WTC11 (cell line): ENCODE measurements around the gene PPP3CA.

Source experiments
- FOXP1 ChIP-seq: sonication (generic); formaldehyde crosslinking; IDR thresholded peaks from 2 replicates; pipeline ENCODE4 v1.8.0; 2022; ENCODE audit warnings: missing genetic modification reagents, mild to moderate bottlenecking, moderate library complexity, borderline replicate concordance
- ZNF317 ChIP-seq: sonication (generic); formaldehyde crosslinking; IDR thresholded peaks from 2 replicates; pipeline ENCODE4 v1.8.1; 2023; ENCODE audit warnings: low read depth, mild to moderate bottlenecking, moderate library complexity, missing genetic modification reagents, borderline replicate concordance
- TF ChIP-seq, protein P1 (sequence below): fragments of 200-600 bp; IDR thresholded peaks from 2 replicates; pipeline ENCODE4 v1.8.0; 2022; ENCODE audit warnings: antibody characterized with exemption
- TF ChIP-seq, protein P2 (sequence below): sonication (generic); formaldehyde crosslinking; IDR thresholded peaks from 2 replicates; pipeline ENCODE4 v1.8.1; 2023; ENCODE audit warnings: mild to moderate bottlenecking, moderate library complexity, missing genetic modification reagents
- TF ChIP-seq, protein P3 (sequence below): sonication (generic); formaldehyde crosslinking; IDR thresholded peaks from 2 replicates; pipeline ENCODE4 v1.8.0; 2022; ENCODE audit warnings: mild to moderate bottlenecking, missing genetic modification reagents
- TF ChIP-seq, protein P4 (sequence below): sonication (generic); formaldehyde crosslinking; IDR thresholded peaks from 2 replicates; pipeline ENCODE4 v1.8.1; 2022; ENCODE audit warnings: low read depth, mild to moderate bottlenecking, moderate library complexity, missing genetic modification reagents, borderline replicate concordance
- TF ChIP-seq, protein P5 (sequence below): sonication (generic); formaldehyde crosslinking; IDR thresholded peaks from 2 replicates; pipeline ENCODE4 v1.8.1; 2022; ENCODE audit warnings: mild to moderate bottlenecking, moderate library complexity, missing genetic modification reagents

DNA sequence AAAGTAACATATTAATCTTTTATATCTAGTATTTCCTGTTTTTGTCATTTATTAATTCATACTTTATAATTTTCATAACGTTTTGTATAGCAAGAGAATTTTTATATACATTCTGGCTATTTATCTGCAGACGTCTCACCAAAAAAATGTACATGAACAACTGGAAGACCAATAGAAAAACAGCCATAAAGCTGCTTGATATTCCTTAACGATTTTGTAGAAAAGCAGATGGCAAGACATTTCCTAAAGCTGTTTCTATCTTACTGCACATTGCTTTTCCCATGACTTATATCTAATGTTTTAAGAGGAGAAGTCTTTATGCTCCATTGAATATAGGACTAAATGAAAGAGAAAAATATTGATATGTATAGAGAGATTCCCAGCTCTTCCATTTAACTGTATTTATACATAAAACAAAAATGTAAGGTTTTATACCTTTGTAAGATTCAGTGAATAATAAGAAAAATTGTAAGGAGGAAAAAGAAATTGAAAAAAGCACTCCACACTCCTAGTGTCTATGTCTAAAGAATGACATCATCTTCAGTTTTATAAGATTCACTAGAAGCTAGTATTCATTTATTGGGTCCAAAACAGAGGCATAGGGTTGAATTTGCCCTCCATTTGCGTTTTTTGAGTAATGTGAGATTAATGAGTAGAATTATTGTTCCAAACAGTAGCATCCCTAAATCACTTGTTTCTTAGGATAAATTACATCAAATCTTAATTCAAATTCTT is 248.5 kb downstream of the PPP3CA start:
- TF ChIP-seq, protein P1, sequence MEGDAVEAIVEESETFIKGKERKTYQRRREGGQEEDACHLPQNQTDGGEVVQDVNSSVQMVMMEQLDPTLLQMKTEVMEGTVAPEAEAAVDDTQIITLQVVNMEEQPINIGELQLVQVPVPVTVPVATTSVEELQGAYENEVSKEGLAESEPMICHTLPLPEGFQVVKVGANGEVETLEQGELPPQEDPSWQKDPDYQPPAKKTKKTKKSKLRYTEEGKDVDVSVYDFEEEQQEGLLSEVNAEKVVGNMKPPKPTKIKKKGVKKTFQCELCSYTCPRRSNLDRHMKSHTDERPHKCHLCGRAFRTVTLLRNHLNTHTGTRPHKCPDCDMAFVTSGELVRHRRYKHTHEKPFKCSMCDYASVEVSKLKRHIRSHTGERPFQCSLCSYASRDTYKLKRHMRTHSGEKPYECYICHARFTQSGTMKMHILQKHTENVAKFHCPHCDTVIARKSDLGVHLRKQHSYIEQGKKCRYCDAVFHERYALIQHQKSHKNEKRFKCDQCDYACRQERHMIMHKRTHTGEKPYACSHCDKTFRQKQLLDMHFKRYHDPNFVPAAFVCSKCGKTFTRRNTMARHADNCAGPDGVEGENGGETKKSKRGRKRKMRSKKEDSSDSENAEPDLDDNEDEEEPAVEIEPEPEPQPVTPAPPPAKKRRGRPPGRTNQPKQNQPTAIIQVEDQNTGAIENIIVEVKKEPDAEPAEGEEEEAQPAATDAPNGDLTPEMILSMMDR: no peak
- TF ChIP-seq, protein P2, sequence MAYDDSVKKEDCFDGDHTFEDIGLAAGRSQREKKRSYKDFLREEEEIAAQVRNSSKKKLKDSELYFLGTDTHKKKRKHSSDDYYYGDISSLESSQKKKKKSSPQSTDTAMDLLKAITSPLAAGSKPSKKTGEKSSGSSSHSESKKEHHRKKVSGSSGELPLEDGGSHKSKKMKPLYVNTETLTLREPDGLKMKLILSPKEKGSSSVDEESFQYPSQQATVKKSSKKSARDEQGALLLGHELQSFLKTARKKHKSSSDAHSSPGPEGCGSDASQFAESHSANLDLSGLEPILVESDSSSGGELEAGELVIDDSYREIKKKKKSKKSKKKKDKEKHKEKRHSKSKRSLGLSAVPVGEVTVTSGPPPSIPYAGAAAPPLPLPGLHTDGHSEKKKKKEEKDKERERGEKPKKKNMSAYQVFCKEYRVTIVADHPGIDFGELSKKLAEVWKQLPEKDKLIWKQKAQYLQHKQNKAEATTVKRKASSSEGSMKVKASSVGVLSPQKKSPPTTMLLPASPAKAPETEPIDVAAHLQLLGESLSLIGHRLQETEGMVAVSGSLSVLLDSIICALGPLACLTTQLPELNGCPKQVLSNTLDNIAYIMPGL: no peak
- TF ChIP-seq ZNF317 (CRISPR knock-in tag) (no peak), FOXP1 (CRISPR knock-in tag) (no peak)
- TF ChIP-seq, protein P3, sequence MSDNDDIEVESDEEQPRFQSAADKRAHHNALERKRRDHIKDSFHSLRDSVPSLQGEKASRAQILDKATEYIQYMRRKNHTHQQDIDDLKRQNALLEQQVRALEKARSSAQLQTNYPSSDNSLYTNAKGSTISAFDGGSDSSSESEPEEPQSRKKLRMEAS (CRISPR knock-in tag): no peak
- TF ChIP-seq, protein P4, sequence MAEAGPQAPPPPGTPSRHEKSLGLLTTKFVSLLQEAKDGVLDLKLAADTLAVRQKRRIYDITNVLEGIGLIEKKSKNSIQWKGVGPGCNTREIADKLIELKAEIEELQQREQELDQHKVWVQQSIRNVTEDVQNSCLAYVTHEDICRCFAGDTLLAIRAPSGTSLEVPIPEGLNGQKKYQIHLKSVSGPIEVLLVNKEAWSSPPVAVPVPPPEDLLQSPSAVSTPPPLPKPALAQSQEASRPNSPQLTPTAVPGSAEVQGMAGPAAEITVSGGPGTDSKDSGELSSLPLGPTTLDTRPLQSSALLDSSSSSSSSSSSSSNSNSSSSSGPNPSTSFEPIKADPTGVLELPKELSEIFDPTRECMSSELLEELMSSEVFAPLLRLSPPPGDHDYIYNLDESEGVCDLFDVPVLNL (CRISPR knock-in tag): no peak
- TF ChIP-seq, protein P5, sequence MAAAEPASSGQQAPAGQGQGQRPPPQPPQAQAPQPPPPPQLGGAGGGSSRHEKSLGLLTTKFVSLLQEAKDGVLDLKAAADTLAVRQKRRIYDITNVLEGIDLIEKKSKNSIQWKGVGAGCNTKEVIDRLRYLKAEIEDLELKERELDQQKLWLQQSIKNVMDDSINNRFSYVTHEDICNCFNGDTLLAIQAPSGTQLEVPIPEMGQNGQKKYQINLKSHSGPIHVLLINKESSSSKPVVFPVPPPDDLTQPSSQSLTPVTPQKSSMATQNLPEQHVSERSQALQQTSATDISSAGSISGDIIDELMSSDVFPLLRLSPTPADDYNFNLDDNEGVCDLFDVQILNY (CRISPR knock-in tag): no peak
